Neural cell (in vitro differentiated cells): ENCODE results near the gene KIF6. TPM values are rescaled to one million over a fixed set of nuclear protein-coding genes. Genes with fewer than 3 reads are reported as not detected.

Experiments
- H2AFZ ChIP-seq: fragments of 200-600, 300-800 bp; sonication (generic), shearing (Covaris generic); 2 replicates; pipeline ENCODE4 v1.6.0; 2014; ENCODE audit warnings: low read depth, mild to moderate bottlenecking, antibody characterized with exemption, low read length, moderate library complexity
- H3F3A ChIP-seq: fragments of 200-600 bp; shearing (Covaris generic); 2 replicates; pipeline ENCODE4 v1.6.1; 2016; ENCODE audit warnings: mild to moderate bottlenecking, moderate library complexity, mixed read lengths, antibody characterized with exemption, low read length; ENCODE audit not compliant: insufficient read depth, poor library complexity, severe bottlenecking
- H3K27ac ChIP-seq: fragments of 200-600, 300-800 bp; sonication (generic), shearing (Covaris generic); 2 replicates; pipeline ENCODE4 v1.5.1; 2014; ENCODE audit warnings: mild to moderate bottlenecking, low read length, moderate library complexity
- H3K27me3 ChIP-seq: fragments of 300-800, 200-600 bp; sonication (generic), shearing (Covaris generic); 2 replicates; pipeline ENCODE4 v1.6.0; 2014; ENCODE audit warnings: mild to moderate bottlenecking, low read depth, low read length, moderate library complexity; ENCODE audit not compliant: insufficient read depth
- H3K36me3 ChIP-seq: fragments of 300-800, 200-600 bp; sonication (generic), shearing (Covaris generic); 2 replicates; pipeline ENCODE4 v1.5.1; 2014; ENCODE audit warnings: mild to moderate bottlenecking, antibody characterized with exemption, low read length, moderate library complexity; ENCODE audit not compliant: insufficient read depth
- H3K4me2 ChIP-seq: fragments of 300-800, 200-600 bp; sonication (generic), shearing (Covaris generic); 2 replicates; pipeline ENCODE4 v1.6.0; 2014; ENCODE audit warnings: mild to moderate bottlenecking, low read length
- H3K4me3 ChIP-seq: fragments of 300-800, 200-600 bp; sonication (generic), shearing (Covaris generic); 2 replicates; pipeline ENCODE4 v1.5.1; 2014; ENCODE audit warnings: mild to moderate bottlenecking, low read length, moderate library complexity
- H3K79me2 ChIP-seq: fragments of 200-600 bp; shearing (Covaris generic); replicated peaks from 2 replicates; pipeline ENCODE4 v1.6.0; 2014; ENCODE audit warnings: mild to moderate bottlenecking, low read length, moderate library complexity; ENCODE audit not compliant: insufficient read depth
- H3K9ac ChIP-seq: fragments of 300-800, 200-600 bp; sonication (generic), shearing (Covaris generic); 2 replicates; pipeline ENCODE4 v1.6.1; 2016; ENCODE audit warnings: mild to moderate bottlenecking, low read length, mixed read lengths
- H3K9me2 ChIP-seq: fragments of 200-600 bp; shearing (Covaris generic); 2 replicates; pipeline ENCODE4 v1.6.1; 2016; ENCODE audit warnings: mild to moderate bottlenecking, low read length, mixed read lengths; ENCODE audit not compliant: insufficient read depth
- H3K9me3 ChIP-seq: fragments of 200-600, 300-800 bp; sonication (generic), shearing (Covaris generic); 2 replicates; pipeline ENCODE4 v1.6.1; 2016; ENCODE audit warnings: mild to moderate bottlenecking, mixed run types, low read length, moderate library complexity, mixed read lengths
- H4K20me1 ChIP-seq: fragments of 200-600 bp; shearing (Covaris generic); 2 replicates; pipeline ENCODE4 v1.6.1; 2016; ENCODE audit warnings: mild to moderate bottlenecking, mixed run types; ENCODE audit not compliant: insufficient read depth
- EP300 ChIP-seq: fragments of 450-650 bp; conservative IDR thresholded peaks from 2 replicates; pipeline ENCODE4 v1.6.1; 2014; ENCODE audit warnings: antibody characterized with exemption, mild to moderate bottlenecking, moderate library complexity; ENCODE audit not compliant: poor library complexity, severe bottlenecking
- EZH2 ChIP-seq: fragments of 200-600, 300-800 bp; shearing (Covaris generic), sonication (generic); IDR thresholded peaks from 2 replicates; pipeline ENCODE4 v1.6.1; 2014; ENCODE audit warnings: antibody characterized with exemption, low read length, borderline replicate concordance, mild to moderate bottlenecking; ENCODE audit not compliant: insufficient read depth, poor library complexity, severe bottlenecking
- MXI1 ChIP-seq: fragments of 450-650 bp; conservative IDR thresholded peaks from 2 replicates; pipeline ENCODE4 v1.6.1; 2014; ENCODE audit warnings: antibody characterized with exemption, mild to moderate bottlenecking; ENCODE audit not compliant: poor library complexity, severe bottlenecking
- POLR2AphosphoS5 ChIP-seq: IDR thresholded peaks from 2 replicates; pipeline ENCODE4 v1.6.1; 2012
- RAD21 ChIP-seq: fragments of 450-650 bp; conservative IDR thresholded peaks from 2 replicates; pipeline ENCODE4 v1.6.1; 2014; ENCODE audit warnings: antibody characterized with exemption, mild to moderate bottlenecking, moderate library complexity
- SMC3 ChIP-seq: fragments of 450-650 bp; conservative IDR thresholded peaks from 2 replicates; pipeline ENCODE4 v1.6.1; 2014; ENCODE audit warnings: antibody characterized with exemption, mild to moderate bottlenecking, moderate library complexity; ENCODE audit not compliant: poor library complexity
- TAF1 ChIP-seq: IDR thresholded peaks from 2 replicates; pipeline ENCODE4 v1.6.1; 2012; ENCODE audit warnings: low read depth
- polyA plus RNA-seq: library from polyadenylated mRNA; depleted of rRNA; stranded (reverse); fragments of >200 nt; gene quantifications from 2 replicates; pipeline ENCODE4 v1.2.3, GENCODE V29; 2014
- TF ChIP-seq, protein P1 (sequence below): IDR thresholded peaks from 2 replicates; pipeline ENCODE4 v1.6.1; 2012; ENCODE audit warnings: borderline replicate concordance
- TF ChIP-seq, protein P2 (sequence below): fragments of 450-650 bp; IDR thresholded peaks from 2 replicates; pipeline ENCODE4 v1.5.1; 2014; ENCODE audit warnings: antibody characterized with exemption, mild to moderate bottlenecking, moderate library complexity; ENCODE audit not compliant: poor library complexity, severe bottlenecking

KIF6 gene
- polyA plus RNA-seq, 1 donor from 2014 or later, result 2.1 TPM

DNA sequence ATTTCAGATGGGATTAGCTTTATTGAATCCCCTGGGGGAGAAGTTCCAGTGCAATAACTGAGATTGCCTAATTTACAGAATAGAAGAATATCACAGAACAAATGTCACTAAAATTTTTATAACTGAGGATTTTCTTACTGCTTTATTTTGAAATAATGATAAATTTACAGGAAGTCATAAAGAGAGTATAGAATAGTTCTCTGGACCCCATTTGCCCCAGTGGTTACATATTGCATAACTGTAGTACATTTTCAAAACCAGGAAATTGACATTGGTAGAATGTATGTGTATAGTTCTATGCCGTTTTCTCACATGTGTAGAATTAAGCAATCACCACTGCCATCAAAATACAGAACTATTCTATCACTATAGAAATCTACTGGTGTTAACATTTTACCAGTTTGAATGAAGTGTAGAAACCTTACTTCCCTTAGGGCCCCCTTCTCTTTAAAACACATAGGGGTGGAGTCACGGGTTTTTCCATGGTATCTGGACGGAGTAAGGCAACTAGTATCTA is 18.3 kb downstream of the KIF6 start:
- H3K4me2 ChIP-seq, result no peak overlapping the region
- no peak overlapping the region for H3K9ac ChIP-seq
- H3K36me3 ChIP-seq, result no peaks in the 10 kb centered on the region
- H4K20me1 ChIP-seq, result no peaks in the 10 kb centered on the region
- no peak for TF ChIP-seq TAF1
- no peak for TF ChIP-seq POLR2AphosphoS5
- TF ChIP-seq RAD21, result no peak
- TF ChIP-seq EZH2, result no peak
- TF ChIP-seq SMC3, result no peak
- no peak for TF ChIP-seq EP300
- TF ChIP-seq, protein P1, sequence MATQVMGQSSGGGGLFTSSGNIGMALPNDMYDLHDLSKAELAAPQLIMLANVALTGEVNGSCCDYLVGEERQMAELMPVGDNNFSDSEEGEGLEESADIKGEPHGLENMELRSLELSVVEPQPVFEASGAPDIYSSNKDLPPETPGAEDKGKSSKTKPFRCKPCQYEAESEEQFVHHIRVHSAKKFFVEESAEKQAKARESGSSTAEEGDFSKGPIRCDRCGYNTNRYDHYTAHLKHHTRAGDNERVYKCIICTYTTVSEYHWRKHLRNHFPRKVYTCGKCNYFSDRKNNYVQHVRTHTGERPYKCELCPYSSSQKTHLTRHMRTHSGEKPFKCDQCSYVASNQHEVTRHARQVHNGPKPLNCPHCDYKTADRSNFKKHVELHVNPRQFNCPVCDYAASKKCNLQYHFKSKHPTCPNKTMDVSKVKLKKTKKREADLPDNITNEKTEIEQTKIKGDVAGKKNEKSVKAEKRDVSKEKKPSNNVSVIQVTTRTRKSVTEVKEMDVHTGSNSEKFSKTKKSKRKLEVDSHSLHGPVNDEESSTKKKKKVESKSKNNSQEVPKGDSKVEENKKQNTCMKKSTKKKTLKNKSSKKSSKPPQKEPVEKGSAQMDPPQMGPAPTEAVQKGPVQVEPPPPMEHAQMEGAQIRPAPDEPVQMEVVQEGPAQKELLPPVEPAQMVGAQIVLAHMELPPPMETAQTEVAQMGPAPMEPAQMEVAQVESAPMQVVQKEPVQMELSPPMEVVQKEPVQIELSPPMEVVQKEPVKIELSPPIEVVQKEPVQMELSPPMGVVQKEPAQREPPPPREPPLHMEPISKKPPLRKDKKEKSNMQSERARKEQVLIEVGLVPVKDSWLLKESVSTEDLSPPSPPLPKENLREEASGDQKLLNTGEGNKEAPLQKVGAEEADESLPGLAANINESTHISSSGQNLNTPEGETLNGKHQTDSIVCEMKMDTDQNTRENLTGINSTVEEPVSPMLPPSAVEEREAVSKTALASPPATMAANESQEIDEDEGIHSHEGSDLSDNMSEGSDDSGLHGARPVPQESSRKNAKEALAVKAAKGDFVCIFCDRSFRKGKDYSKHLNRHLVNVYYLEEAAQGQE, result no peak
- H3K27me3 ChIP-seq, result no peaks in the 10 kb centered on the region
- no peak overlapping the region for H2AFZ ChIP-seq
- H3K9me2 ChIP-seq, result no peaks in the 10 kb centered on the region
- H3K4me3 ChIP-seq, result no peak overlapping the region
- H3K9me3 ChIP-seq, result no peaks in the 10 kb centered on the region
- H3F3A ChIP-seq, result no peaks in the 10 kb centered on the region
- no peaks in the 10 kb centered on the region for H3K79me2 ChIP-seq
- H3K27ac ChIP-seq, result no peak overlapping the region

GRCh38 chr6:39702265-39702664 is 22.9 kb downstream of the KIF6 start:
- Histone ChIP-seq H3K27me3 (no peaks in the 10 kb centered on the region), H3K9ac (no peak overlapping the region), H4K20me1 (no peaks in the 10 kb centered on the region), H3K4me3 (no peak overlapping the region), H3K27ac (no peak overlapping the region), H3F3A (no peaks in the 10 kb centered on the region), H3K9me3 (no peaks in the 10 kb centered on the region), H2AFZ (no peak overlapping the region), H3K36me3 (no peaks in the 10 kb centered on the region), H3K4me2 (no peak overlapping the region), H3K79me2 (no peaks in the 10 kb centered on the region), H3K9me2 (no peaks in the 10 kb centered on the region)
- TF ChIP-seq EZH2, result no peak
- no peak for TF ChIP-seq RAD21
- no peak for TF ChIP-seq POLR2AphosphoS5
- TF ChIP-seq, protein P1, result no peak
- no peak for TF ChIP-seq EP300
- TF ChIP-seq, protein P2, sequence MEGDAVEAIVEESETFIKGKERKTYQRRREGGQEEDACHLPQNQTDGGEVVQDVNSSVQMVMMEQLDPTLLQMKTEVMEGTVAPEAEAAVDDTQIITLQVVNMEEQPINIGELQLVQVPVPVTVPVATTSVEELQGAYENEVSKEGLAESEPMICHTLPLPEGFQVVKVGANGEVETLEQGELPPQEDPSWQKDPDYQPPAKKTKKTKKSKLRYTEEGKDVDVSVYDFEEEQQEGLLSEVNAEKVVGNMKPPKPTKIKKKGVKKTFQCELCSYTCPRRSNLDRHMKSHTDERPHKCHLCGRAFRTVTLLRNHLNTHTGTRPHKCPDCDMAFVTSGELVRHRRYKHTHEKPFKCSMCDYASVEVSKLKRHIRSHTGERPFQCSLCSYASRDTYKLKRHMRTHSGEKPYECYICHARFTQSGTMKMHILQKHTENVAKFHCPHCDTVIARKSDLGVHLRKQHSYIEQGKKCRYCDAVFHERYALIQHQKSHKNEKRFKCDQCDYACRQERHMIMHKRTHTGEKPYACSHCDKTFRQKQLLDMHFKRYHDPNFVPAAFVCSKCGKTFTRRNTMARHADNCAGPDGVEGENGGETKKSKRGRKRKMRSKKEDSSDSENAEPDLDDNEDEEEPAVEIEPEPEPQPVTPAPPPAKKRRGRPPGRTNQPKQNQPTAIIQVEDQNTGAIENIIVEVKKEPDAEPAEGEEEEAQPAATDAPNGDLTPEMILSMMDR, result no peak
- no peak for TF ChIP-seq SMC3
- TF ChIP-seq TAF1, result no peak
- TF ChIP-seq MXI1, result no peak
